Measurements from ENCODE around the gene ADAMTSL3. TPM values are rescaled to one million over a fixed set of nuclear protein-coding genes. Genes with fewer than 3 reads are reported as not detected.

The ADAMTSL3 gene
- total and polyA plus RNA-seq, 2 of the 8 experiments (the other 6 are each of a cell fraction or from before 2014, with no cell fraction given): 0.35 to 1.4 TPM

DNA sequence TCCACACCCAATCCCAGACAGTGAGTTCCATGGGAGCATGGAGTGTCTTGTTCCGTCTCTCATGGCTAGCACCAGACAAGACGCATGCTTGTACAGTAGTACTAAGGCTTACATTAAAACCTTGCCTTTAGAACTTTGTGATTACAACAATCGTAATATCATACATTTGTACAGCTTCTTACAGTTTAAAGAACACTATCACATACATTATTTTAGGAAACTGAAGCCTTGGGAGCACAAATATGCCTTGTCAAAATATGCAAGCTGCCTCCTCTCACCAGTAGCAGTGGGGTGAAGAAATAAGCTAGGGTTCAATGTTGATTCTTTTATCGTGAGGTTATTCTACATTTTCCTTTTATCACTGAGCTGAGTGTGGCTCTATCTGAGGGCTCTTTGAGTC is 36.8 kb downstream of the ADAMTSL3 start (continued):
- TF ChIP-seq, protein P1, sequence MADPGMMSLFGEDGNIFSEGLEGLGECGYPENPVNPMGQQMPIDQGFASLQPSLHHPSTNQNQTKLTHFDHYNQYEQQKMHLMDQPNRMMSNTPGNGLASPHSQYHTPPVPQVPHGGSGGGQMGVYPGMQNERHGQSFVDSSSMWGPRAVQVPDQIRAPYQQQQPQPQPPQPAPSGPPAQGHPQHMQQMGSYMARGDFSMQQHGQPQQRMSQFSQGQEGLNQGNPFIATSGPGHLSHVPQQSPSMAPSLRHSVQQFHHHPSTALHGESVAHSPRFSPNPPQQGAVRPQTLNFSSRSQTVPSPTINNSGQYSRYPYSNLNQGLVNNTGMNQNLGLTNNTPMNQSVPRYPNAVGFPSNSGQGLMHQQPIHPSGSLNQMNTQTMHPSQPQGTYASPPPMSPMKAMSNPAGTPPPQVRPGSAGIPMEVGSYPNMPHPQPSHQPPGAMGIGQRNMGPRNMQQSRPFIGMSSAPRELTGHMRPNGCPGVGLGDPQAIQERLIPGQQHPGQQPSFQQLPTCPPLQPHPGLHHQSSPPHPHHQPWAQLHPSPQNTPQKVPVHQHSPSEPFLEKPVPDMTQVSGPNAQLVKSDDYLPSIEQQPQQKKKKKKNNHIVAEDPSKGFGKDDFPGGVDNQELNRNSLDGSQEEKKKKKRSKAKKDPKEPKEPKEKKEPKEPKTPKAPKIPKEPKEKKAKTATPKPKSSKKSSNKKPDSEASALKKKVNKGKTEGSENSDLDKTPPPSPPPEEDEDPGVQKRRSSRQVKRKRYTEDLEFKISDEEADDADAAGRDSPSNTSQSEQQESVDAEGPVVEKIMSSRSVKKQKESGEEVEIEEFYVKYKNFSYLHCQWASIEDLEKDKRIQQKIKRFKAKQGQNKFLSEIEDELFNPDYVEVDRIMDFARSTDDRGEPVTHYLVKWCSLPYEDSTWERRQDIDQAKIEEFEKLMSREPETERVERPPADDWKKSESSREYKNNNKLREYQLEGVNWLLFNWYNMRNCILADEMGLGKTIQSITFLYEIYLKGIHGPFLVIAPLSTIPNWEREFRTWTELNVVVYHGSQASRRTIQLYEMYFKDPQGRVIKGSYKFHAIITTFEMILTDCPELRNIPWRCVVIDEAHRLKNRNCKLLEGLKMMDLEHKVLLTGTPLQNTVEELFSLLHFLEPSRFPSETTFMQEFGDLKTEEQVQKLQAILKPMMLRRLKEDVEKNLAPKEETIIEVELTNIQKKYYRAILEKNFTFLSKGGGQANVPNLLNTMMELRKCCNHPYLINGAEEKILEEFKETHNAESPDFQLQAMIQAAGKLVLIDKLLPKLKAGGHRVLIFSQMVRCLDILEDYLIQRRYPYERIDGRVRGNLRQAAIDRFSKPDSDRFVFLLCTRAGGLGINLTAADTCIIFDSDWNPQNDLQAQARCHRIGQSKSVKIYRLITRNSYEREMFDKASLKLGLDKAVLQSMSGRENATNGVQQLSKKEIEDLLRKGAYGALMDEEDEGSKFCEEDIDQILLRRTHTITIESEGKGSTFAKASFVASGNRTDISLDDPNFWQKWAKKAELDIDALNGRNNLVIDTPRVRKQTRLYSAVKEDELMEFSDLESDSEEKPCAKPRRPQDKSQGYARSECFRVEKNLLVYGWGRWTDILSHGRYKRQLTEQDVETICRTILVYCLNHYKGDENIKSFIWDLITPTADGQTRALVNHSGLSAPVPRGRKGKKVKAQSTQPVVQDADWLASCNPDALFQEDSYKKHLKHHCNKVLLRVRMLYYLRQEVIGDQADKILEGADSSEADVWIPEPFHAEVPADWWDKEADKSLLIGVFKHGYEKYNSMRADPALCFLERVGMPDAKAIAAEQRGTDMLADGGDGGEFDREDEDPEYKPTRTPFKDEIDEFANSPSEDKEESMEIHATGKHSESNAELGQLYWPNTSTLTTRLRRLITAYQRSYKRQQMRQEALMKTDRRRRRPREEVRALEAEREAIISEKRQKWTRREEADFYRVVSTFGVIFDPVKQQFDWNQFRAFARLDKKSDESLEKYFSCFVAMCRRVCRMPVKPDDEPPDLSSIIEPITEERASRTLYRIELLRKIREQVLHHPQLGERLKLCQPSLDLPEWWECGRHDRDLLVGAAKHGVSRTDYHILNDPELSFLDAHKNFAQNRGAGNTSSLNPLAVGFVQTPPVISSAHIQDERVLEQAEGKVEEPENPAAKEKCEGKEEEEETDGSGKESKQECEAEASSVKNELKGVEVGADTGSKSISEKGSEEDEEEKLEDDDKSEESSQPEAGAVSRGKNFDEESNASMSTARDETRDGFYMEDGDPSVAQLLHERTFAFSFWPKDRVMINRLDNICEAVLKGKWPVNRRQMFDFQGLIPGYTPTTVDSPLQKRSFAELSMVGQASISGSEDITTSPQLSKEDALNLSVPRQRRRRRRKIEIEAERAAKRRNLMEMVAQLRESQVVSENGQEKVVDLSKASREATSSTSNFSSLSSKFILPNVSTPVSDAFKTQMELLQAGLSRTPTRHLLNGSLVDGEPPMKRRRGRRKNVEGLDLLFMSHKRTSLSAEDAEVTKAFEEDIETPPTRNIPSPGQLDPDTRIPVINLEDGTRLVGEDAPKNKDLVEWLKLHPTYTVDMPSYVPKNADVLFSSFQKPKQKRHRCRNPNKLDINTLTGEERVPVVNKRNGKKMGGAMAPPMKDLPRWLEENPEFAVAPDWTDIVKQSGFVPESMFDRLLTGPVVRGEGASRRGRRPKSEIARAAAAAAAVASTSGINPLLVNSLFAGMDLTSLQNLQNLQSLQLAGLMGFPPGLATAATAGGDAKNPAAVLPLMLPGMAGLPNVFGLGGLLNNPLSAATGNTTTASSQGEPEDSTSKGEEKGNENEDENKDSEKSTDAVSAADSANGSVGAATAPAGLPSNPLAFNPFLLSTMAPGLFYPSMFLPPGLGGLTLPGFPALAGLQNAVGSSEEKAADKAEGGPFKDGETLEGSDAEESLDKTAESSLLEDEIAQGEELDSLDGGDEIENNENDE (IDR thresholded peaks at IDR 0.05; ENCODE audit: insufficient replicate concordance, low read length): no peak
- no peak for TF ChIP-seq EZH2 (IDR thresholded peaks at IDR 0.05; ENCODE audit: low read depth, low read length, severe bottlenecking)
